GM21825 (cell line): ENCODE results near the gene NSUN6.
"Not testable (repeated sequence)": the region's sequence is repeated elsewhere in the genome, so short reads cannot be mapped to it uniquely, and the experiment has no call there.

Experiments
- ATAC-seq: cut with Tn5 transposase; IDR thresholded peaks from one replicate; pipeline ENCODE4 v1.9.1; 2021; ENCODE audit warnings: mild to moderate bottlenecking, moderate library complexity; ENCODE audit not compliant: unreplicated experiment

Gene NSUN6

GRCh38 chr10:18659819-18660535 is 8.6 kb upstream of the NSUN6 start:
- ATAC-seq = peak; percentile 18

DNA sequence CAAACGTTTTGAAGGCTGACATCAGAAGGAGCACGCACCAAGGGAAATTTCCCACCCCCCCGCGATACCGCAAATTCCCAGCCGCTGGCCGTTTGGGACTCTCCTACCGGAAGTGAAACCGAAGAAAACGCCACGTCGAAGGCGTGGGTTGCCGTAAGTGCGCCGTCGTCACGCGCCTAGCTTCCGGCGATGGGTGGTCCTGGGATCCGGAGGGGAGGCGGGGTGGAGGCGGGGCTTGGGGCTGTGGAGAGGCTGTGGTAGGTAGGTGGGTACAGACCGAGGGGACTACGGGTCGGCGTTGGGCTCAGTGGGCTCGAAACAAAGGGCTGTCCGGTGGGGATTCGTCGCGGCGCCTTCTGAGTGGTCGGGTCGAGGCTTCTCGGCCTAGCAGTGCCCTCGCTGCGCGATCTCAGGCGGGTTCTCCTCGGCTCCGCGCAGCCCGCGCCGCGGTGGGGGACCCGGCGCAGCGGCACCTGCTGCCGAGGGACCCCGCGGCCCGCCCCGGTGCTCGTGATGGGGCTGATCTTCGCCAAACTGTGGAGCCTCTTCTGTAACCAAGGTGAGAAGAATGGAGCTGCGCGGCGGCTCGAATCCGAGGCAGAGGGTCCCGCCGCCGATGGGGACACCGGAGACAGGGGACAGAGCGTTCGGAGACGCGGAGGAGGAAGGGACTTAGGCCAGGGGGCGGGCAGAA is 7.9 kb upstream of the NSUN6 start, which contains the start of gene ARL5B:
Gene ARL5B, plus strand, starts transcription at position 307 of the 694 bp plus-strand sequence. Its CDS starts 207 bp downstream, at position 514.
- ATAC-seq = peak; percentile 89

- ATAC-seq = no peak
These were observed 7.1 kb upstream of the NSUN6 start for GRCh38 chr10:18658271-18659124.

GRCh38 chr10:18656724-18657123 is 5.3 kb upstream of the NSUN6 start:
- ATAC-seq = no peak

GRCh38 chr10:18653112-18653511 is 1.7 kb upstream of the NSUN6 start:
- ATAC-seq = no peak

- ATAC-seq = no peak
These were observed 886 bp downstream of the NSUN6 start for GRCh38 chr10:18650404-18650997.

GRCh38 chr10:18649364-18649959 is 1.9 kb downstream of the NSUN6 start:
- ATAC-seq = no peak

GRCh38 chr10:18647945-18648344 is 3.4 kb downstream of the NSUN6 start:
- ATAC-seq = no peak

GRCh38 chr10:18647151-18647550 is 4.2 kb downstream of the NSUN6 start:
- ATAC-seq = no peak

- ATAC-seq = not testable (repeated sequence)
These were observed 11.7 kb downstream of the NSUN6 start for GRCh38 chr10:18639719-18640118.

DNA sequence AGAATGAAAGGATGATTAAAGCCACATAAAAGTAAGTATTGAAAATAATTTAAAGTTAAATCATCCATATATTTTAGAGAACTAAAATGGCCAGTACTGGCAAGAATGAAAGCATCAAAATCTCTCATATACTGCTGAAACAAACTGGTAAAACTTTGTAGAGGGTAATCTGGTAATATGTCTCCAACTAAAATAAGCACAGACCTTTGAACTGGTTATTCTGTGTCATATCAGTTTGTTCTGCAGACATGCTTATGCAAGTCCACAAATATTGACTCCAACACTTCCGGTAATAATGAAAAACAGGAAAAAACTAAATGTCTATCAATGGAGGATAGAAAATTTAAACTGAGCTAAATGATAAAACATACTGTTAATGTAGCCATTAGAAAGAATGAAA is 14.0 kb downstream of the NSUN6 start:
- not testable (repeated sequence) for ATAC-seq

DNA sequence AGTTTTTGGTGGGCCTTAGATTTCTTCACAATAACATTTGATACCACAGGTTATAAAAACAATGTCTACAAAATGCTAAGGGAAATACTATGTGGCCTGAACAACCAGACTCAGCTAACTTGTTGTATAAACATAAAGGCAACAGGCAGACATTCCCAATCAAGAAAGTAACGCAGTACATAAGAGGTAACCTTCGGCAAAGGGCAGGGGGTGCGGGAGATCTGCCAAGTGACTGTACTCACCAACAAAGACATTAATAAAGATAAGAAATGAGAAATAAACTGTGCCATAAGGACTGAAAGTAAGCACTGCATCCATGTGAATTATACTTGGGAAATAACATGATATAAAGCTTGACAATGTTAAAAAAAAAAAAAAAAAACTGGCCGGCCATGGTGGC is 15.4 kb downstream of the NSUN6 start:
- ATAC-seq = no peak

DNA sequence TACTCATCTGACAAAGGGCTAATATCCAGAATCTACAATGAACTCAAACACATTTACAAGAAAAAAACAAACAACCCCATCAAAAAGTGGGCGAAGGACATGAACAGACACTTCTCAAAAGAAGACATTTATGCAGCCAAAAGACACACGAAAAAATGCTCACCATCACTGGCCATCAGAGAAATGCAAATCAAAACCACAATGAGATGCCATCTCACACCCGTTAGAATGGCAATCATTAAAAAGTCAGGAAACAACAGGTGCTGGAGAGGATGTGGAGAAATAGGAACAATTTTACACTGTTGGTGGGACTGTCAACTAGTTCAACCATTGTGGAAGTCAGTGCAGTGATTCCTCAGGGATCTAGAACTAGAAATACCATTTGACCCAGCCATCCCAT is 18.9 kb downstream of the NSUN6 start:
- not testable (repeated sequence) for ATAC-seq

DNA sequence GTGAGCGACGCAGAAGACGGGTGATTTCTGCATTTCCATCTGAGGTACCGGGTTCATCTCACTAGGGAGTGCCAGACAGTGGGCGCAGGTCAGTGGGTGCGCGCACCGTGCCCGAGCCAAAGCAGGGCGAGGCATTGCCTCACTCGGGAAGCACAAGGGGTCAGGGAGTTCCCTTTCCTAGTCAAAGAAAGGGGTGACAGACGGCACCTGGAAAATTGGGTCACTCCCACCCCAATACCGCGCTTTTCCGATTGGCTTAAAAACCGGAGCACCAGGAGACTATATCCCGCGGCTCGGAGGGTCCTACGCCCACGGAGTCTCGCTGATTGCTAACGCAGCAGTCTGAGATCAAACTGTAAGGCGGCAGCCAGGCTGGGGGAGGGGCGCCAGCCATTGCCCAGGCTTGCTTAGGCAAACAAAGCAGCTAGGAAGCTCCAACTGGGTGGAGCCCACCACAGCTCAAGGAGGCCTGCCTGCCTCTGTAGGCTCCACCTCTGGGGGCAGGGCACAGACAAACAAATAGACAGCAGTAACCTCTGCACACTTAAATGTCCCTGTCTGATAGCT is 23.9 kb downstream of the NSUN6 start:
- ATAC-seq = not testable (repeated sequence)

GRCh38 chr10:18625886-18626285 is 25.5 kb downstream of the NSUN6 start:
- no peak for ATAC-seq

DNA sequence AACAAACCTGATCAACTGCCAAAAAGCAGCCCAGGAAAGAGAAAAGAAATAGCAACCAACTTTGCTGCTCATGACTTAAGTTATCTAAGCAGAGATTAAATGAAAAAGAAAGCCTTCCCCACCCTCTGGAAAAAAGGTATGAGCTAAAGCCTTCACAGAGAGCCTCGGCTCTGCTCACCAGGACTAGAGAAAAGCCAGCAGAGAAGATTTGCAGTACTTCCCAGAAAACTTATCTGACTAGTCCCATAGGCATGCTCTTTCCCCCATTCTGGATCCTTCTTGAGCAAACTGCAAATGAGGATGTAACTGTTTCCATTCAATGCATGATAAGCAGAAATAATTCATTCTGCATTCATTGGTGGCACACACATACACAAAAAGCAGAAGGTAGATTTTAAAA is 27.7 kb downstream of the NSUN6 start:
- not testable (repeated sequence) for ATAC-seq

GRCh38 chr10:18620856-18621255 is 30.5 kb downstream of the NSUN6 start:
- no peak for ATAC-seq

DNA sequence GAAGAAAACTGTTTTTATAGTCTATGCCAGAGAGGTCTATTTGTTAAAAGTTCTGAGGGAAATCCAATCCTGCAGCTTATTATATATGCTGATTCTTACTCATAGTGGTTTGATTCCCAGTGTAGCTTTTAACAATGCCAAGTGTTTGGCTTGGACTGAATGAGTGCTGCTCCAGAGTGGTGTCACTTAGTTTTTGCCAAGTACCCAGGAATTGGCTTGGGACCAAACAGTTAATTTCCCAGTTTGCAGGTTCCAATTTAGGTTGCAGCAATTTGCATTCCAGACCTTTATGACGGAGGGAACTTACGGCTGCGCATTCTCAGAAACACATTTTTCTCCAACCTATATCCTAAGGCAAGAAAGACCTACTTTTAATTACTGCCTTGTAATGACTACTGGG is 32.4 kb downstream of the NSUN6 start:
- ATAC-seq = no peak

DNA sequence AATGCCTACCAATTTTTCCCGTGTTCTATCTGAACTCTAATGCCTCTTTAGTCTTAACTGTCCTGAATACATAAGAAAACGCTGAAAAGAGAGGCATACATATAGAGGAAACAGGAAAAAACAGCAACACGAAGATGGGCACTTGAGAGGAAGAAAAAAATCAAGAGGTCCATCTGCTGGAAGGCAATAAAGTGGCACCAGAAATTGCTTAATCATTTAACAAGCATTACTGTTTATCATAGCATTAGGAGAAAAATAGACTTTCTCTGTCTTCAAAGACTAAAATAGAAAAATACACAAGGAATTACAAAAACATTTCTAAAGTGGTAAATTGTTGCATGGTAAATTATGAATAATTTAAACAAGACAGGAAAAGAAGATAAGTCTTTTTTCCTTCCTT is 35.0 kb downstream of the NSUN6 start:
- ATAC-seq = no peak

DNA sequence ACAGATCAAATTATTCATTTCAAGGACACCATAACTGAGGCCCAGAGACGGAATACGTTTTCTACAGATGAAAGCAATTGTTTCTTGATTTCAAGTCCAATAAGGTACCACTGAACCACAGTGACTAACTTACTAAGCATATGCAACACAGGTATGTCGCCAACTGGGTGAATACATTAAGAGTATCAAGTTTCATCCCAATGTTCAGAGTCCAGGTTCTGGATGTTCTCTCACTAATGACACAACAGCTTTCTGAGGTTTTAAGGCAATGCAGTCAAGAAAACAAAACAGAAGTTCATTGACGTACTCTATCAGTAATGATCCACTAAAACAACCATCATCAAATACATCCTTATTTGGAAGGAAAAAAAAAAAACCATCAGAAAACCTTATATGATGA is 35.8 kb downstream of the NSUN6 start:
- ATAC-seq = no peak
